C4-2B (cell line): ENCODE results near the gene TSPAN32.

Experiments used
- ZFX ChIP-seq: fragments of 450-650 bp; IDR thresholded peaks from 2 replicates; pipeline ENCODE4 v1.6.1; 2017
- TF ChIP-seq, protein P1 (sequence below): fragments of 450-650 bp; conservative IDR thresholded peaks from 2 replicates; pipeline ENCODE4 v1.5.1; 2017; ENCODE audit warnings: mild to moderate bottlenecking

DNA sequence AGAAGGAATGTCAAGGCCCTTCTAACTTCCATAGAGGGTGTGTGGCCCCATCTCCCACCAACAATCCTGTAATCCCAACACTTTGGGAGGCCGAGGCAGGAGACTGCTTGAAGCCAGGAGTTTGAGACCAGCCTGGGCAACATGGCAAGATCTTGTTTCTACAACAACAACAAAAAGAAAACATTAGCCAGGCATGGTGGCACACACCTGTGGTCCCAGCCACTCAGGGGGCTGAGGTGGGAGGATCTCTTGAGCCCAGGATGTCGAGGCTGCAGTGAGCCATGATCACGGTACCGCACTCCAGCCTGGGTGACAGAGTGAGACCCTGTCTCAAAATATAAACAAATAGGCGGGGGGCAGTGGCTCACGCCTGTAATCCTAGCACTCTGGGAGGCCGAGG, 16.9 kb downstream of the TSPAN32 start:
- TF ChIP-seq, protein P1, sequence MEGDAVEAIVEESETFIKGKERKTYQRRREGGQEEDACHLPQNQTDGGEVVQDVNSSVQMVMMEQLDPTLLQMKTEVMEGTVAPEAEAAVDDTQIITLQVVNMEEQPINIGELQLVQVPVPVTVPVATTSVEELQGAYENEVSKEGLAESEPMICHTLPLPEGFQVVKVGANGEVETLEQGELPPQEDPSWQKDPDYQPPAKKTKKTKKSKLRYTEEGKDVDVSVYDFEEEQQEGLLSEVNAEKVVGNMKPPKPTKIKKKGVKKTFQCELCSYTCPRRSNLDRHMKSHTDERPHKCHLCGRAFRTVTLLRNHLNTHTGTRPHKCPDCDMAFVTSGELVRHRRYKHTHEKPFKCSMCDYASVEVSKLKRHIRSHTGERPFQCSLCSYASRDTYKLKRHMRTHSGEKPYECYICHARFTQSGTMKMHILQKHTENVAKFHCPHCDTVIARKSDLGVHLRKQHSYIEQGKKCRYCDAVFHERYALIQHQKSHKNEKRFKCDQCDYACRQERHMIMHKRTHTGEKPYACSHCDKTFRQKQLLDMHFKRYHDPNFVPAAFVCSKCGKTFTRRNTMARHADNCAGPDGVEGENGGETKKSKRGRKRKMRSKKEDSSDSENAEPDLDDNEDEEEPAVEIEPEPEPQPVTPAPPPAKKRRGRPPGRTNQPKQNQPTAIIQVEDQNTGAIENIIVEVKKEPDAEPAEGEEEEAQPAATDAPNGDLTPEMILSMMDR, result no peak
- TF ChIP-seq ZFX, result no peak
